GM13977 (cell line): ENCODE data around the gene SYT3.

Experiments used
- DNase-seq: peaks from one replicate; pipeline ENCODE4 v3.0.0; 2012; ENCODE audit warnings: low spot score
- CTCF ChIP-seq: IDR thresholded peaks from 2 replicates; pipeline ENCODE4 v1.5.1; 2012; ENCODE audit warnings: mild to moderate bottlenecking, control low read depth; ENCODE audit not compliant: insufficient read depth; ENCODE audit errors: extremely low read depth, missing control alignments
- in situ Hi-C: fragments of 300-500 bp; cut with MboI; formaldehyde crosslinking; loops from one replicate; pipeline ENCODE4 v1.12.0; 2022; ENCODE audit warnings: low sequenced_read_pairs, low pct_unique_long_range_greater_than_20kb, mixed read lengths, inconsistent platforms; ENCODE audit not compliant: unreplicated experiment

The SYT3 gene

GRCh38 chr19:50654882-50655281 lies 15.2 kb upstream of the SYT3 start:
- no peak for TF ChIP-seq CTCF
- DNase-seq = no peak
- in situ Hi-C loops = no loop called here

GRCh38 chr19:50652722-50653121 lies 13.0 kb upstream of the SYT3 start:
- no peak for TF ChIP-seq CTCF
- in situ Hi-C loops = no loop called here
- DNase-seq = no peak

DNA sequence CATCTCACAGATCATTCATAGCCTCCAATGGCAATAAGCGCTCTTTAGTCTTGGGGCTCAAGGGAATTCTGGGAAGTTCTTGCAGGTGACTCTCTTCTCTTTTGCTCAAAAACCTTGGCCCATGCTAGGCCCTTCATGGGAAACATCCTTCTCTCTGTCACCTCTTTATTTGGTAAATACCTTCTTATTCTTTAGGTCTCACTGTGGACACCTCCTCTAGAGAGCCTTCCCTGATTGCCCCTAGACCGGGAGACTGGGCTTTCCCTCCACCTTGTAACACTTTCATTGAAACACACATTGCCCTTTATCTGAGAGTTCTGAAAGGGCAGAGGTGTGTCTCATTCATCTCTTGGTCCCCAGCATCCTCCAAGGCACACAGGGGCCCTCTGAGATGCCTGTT lies 11.5 kb upstream of the SYT3 start:
- in situ Hi-C loops = no loop called here
- TF ChIP-seq CTCF = no peak
- DNase-seq = no peak

GRCh38 chr19:50649433-50650391 lies 10.0 kb upstream of the SYT3 start, which contains the start of gene C19orf81:
TSS of gene C19orf81 (plus strand) at chr19:50649445. CDS start at chr19:50649445, 0 bp downstream.
- DNase-seq = no peak
- in situ Hi-C loops = no loop called here
- TF ChIP-seq CTCF = no peak

DNA sequence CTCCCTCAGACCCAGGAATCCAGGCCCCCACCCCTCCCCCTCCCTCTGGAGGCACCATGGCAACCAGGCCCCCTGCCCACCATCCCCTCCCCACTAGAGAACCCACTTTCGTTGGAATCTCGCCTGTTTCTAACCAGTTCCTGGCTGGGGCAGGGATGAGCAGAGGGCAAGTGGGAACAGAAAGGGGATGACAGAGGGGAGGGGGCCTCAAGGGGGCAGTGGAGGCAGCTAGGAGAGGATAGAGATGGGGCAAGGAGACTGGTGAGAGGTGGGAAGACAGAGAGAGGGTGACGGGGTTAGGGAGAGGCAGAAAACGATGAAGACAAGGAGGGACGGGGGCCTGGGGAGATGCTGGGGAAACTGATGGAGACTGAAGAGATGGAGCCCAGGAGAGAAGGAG lies 9.0 kb upstream of the SYT3 start:
- in situ Hi-C loops = no loop called here
- TF ChIP-seq CTCF = no peak

DNA sequence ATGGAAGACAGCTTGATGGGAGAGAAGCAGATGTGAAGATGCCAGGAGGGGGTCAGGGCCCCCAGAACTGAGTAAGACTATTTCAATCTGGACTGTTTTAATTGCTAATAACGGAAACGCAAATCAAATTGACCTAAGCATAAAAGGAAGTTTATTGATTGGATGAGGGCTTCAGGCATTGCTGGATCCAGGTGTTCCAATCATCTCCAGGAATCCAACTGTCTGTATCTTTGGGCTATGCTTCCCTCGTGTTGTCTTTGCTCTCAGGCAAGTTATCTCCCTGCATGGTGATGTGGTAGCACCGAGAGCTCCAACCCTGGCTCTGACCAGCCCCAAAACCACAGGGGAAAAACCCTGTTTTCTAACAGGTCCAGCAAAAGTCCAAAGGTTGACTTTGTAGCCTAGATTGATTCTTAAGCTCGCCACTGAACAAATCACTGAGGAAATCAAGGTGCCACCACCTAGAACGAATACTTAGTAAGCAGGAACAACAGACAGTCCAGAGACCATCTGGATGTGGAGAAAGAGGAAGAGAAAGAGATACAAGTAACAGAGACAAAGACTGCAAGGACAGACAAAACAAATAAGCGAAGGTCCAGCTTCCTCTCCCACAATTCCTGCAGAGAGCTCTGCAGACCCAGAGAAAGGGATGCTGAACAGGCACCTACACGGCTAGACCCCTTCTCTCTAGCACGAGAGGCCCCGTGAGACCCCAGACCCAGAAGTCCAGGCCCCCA lies 8.4 kb upstream of the SYT3 start:
- DNase-seq = no peak
- TF ChIP-seq CTCF = no peak
- in situ Hi-C loops = no loop called here

More for the DNA sequence above, 9.0 kb upstream of the SYT3 start:
- no peak for DNase-seq
